GM06990 (cell line): ENCODE data around the gene MRPL30.
"Not testable (repeated sequence)": the region's sequence is repeated elsewhere in the genome, so short reads cannot be mapped to it uniquely, and the experiment has no call there.

Experiments used
- DNase-seq: peaks from one replicate; pipeline ENCODE4 v3.0.0-alpha.2; 2011; ENCODE audit not compliant: insufficient read length; ENCODE audit errors: extremely low read depth
- H3K27me3 ChIP-seq: replicated peaks from 2 replicates; pipeline ENCODE4 v1.6.0; 2011; ENCODE audit warnings: low read length; ENCODE audit not compliant: control insufficient read depth, insufficient read depth
- H3K36me3 ChIP-seq: 2 replicates; pipeline ENCODE4 v1.5.1; 2011; ENCODE audit warnings: low read length; ENCODE audit not compliant: control insufficient read depth, insufficient read depth
- H3K4me3 ChIP-seq: replicated peaks from 2 replicates; pipeline ENCODE4 v1.5.1; 2011; ENCODE audit warnings: low read depth, mild to moderate bottlenecking, control low read depth, low read length
- CTCF ChIP-seq: IDR thresholded peaks from 2 replicates; pipeline ENCODE4 v1.5.1; 2011; ENCODE audit warnings: low read length, control low read depth, mild to moderate bottlenecking, inconsistent platforms; ENCODE audit not compliant: insufficient read depth, poor library complexity, severe bottlenecking

Gene MRPL30

DNA sequence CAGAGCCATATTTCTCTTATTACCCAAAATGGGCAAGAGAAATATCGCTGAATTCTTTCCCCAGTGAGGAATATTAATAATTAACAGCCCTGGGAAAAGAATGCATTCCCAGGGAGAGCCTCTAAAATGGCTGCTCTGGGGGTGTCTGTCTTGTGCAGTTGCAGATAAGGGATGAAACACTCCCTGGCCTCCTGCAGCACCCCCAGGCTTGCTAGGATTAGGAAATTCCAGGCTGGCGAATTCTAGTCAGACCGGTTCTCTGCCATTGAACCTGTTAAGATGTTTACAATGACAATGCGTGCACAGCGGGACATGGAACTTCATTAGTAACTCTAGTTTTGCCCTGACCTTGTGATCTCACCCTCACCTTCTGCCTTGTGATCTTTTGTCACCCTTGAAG, 24.5 kb downstream of the MRPL30 start:
- DNase-seq = no peak
- Histone ChIP-seq H3K36me3 (no peaks in the 10 kb centered on the region), H3K4me3 (no peak overlapping the region), H3K27me3 (no peaks in the 10 kb centered on the region)
- TF ChIP-seq CTCF = no peak

- no peak for TF ChIP-seq CTCF
- H3K36me3 ChIP-seq = no peaks in the 10 kb centered on the region
- DNase-seq = no peak
Measured at GRCh38 chr2:99216096-99216495, 35.1 kb downstream of the MRPL30 start.

GRCh38 chr2:99217929-99218501, 37.0 kb downstream of the MRPL30 start:
- H3K4me3 ChIP-seq = no peak overlapping the region
- TF ChIP-seq CTCF = no peak
- DNase-seq = no peak

More at GRCh38 chr2:99216096-99216495, 35.1 kb downstream of the MRPL30 start:
- Histone ChIP-seq H3K4me3 (no peak overlapping the region), H3K27me3 (no peaks in the 10 kb centered on the region)

GRCh38 chr2:99233177-99233576, 52.2 kb downstream of the MRPL30 start:
- not testable (repeated sequence) for H3K36me3 ChIP-seq, H3K4me3 ChIP-seq, H3K27me3 ChIP-seq, DNase-seq

More at GRCh38 chr2:99217929-99218501, 37.0 kb downstream of the MRPL30 start:
- Histone ChIP-seq H3K36me3 (no peaks in the 10 kb centered on the region), H3K27me3 (no peaks in the 10 kb centered on the region)

GRCh38 chr2:99238599-99238998, 57.6 kb downstream of the MRPL30 start:
- H3K36me3 ChIP-seq = no peaks in the 10 kb centered on the region
- DNase-seq = no peak
- H3K4me3 ChIP-seq = no peak overlapping the region
- TF ChIP-seq CTCF = no peak
- H3K27me3 ChIP-seq = no peaks in the 10 kb centered on the region

- DNase-seq = no peak
- TF ChIP-seq CTCF = no peak
- no peak overlapping the region for H3K4me3 ChIP-seq
- no peaks in the 10 kb centered on the region for H3K36me3 ChIP-seq
- no peaks in the 10 kb centered on the region for H3K27me3 ChIP-seq
Measured at GRCh38 chr2:99240431-99240830, 59.4 kb downstream of the MRPL30 start.
